ENCODE data around the gene THRB. TPM values are rescaled to one million over a fixed set of nuclear protein-coding genes. Genes with fewer than 3 reads are reported as not detected.
"Not testable (repeated sequence)": the region's sequence is repeated elsewhere in the genome, so short reads cannot be mapped to it uniquely, and the experiment has no call there.

Gene THRB
- total RNA-seq, 1 experiment from 2014 or later: 13.5 TPM

- CTCF ChIA-PET: no interaction called here
- H3K27me3 Mint-ChIP-seq (ENCODE audit: unreplicated experiment): no peaks in the 10 kb centered on the region
- no peak for TF ChIP-seq CTCF (IDR thresholded peaks at IDR 0.05; ENCODE audit: unreplicated experiment)
- intact Hi-C loops (cut with micrococcal nuclease; ENCODE audit: unreplicated experiment): no loop called here
- BruUV-seq (replicated peaks): no TSS peak
- H3K27ac Mint-ChIP-seq (ENCODE audit: unreplicated experiment): no peak overlapping the region
- no peak for DNase-seq
- H3K4me1 Mint-ChIP-seq (ENCODE audit: low read depth, unreplicated experiment): no peaks in the 10 kb centered on the region
- H3K4me3 Mint-ChIP-seq (ENCODE audit: low read depth, unreplicated experiment): no peak overlapping the region
- H3K9me3 Mint-ChIP-seq (ENCODE audit: low read depth, unreplicated experiment): no peaks in the 10 kb centered on the region
- no peaks in the 10 kb centered on the region for H3K36me3 Mint-ChIP-seq (ENCODE audit: insufficient read depth, unreplicated experiment)
Observed at GRCh38 chr3:24416224-24416623, 78.4 kb downstream of the THRB start.

GRCh38 chr3:24415824-24416223, 78.8 kb downstream of the THRB start:
- DNase-seq: no peak
- H3K27ac Mint-ChIP-seq (ENCODE audit: unreplicated experiment): no peak overlapping the region
- no TSS peak for BruUV-seq (replicated peaks)
- no peak overlapping the region for H3K4me3 Mint-ChIP-seq (ENCODE audit: low read depth, unreplicated experiment)
- H3K4me1 Mint-ChIP-seq (ENCODE audit: low read depth, unreplicated experiment): no peaks in the 10 kb centered on the region
- no peak for TF ChIP-seq CTCF (IDR thresholded peaks at IDR 0.05; ENCODE audit: unreplicated experiment)
- intact Hi-C loops (cut with micrococcal nuclease; ENCODE audit: unreplicated experiment): no loop called here
- no peaks in the 10 kb centered on the region for H3K9me3 Mint-ChIP-seq (ENCODE audit: low read depth, unreplicated experiment)
- CTCF ChIA-PET: no interaction called here
- no peaks in the 10 kb centered on the region for H3K27me3 Mint-ChIP-seq (ENCODE audit: unreplicated experiment)
- H3K36me3 Mint-ChIP-seq (ENCODE audit: insufficient read depth, unreplicated experiment): no peaks in the 10 kb centered on the region

DNA sequence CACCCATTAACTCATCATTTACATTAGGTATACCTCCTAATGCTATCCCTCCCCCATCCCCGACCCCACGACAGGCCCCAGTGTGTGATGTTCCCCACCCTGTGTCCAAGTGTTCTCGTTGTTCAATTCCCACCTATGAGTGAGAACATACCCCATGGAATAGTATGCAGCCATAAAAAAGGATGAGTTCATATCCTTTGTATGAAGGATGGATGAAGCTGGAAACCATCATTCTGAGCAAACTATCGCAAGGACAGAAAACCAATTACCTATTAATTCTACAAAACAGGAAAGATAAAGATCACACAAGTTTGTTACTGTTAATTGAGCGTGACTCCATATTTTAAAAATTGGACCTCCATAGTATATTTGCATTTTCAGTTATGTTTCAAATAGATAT, 81.0 kb downstream of the THRB start:
- H3K4me3 Mint-ChIP-seq (ENCODE audit: low read depth, unreplicated experiment); CTCF ChIA-PET; BruUV-seq (replicated peaks); H3K4me1 Mint-ChIP-seq (ENCODE audit: low read depth, unreplicated experiment); H3K36me3 Mint-ChIP-seq (ENCODE audit: insufficient read depth, unreplicated experiment); H3K27me3 Mint-ChIP-seq (ENCODE audit: unreplicated experiment); intact Hi-C loops (cut with micrococcal nuclease; ENCODE audit: unreplicated experiment); H3K27ac Mint-ChIP-seq (ENCODE audit: unreplicated experiment); DNase-seq; H3K9me3 Mint-ChIP-seq (ENCODE audit: low read depth, unreplicated experiment): not testable (repeated sequence)

DNA sequence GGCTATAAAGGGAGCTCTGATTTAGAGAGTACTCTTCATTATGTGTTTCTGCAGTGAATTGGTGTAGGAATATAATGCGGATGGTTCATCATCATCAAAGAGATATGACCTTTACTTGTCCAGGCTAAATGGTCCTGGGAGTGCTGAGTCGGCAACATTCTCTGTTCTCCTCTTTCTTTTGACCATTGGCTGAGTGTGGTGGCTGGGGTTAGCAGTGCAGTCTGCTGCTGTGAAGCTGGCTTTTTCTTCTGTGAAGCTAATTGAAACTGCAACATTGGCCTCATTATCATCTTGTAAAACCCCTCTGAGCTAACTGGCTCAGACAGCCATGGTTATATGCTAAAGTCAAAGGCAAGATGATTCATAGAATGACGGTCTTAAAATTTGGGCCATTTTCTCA, 83.8 kb downstream of the THRB start:
- Mint-ChIP-seq H3K9me3 (ENCODE audit: low read depth, unreplicated experiment) (no peaks in the 10 kb centered on the region), H3K27me3 (ENCODE audit: unreplicated experiment) (no peaks in the 10 kb centered on the region), H3K4me1 (ENCODE audit: low read depth, unreplicated experiment) (no peaks in the 10 kb centered on the region), H3K27ac (ENCODE audit: unreplicated experiment) (no peak overlapping the region), H3K4me3 (ENCODE audit: low read depth, unreplicated experiment) (no peak overlapping the region), H3K36me3 (ENCODE audit: insufficient read depth, unreplicated experiment) (no peaks in the 10 kb centered on the region)
- no peak for DNase-seq
- no TSS peak for BruUV-seq (replicated peaks)
- no peak for TF ChIP-seq CTCF (IDR thresholded peaks at IDR 0.05; ENCODE audit: unreplicated experiment)
- intact Hi-C loops (cut with micrococcal nuclease; ENCODE audit: unreplicated experiment): no loop called here
- CTCF ChIA-PET: no interaction called here

GRCh38 chr3:24407980-24408680, 86.5 kb downstream of the THRB start:
- H3K36me3 Mint-ChIP-seq (ENCODE audit: insufficient read depth, unreplicated experiment): no peaks in the 10 kb centered on the region
- intact Hi-C loops (cut with micrococcal nuclease; ENCODE audit: unreplicated experiment): no loop called here
- BruUV-seq (replicated peaks): no TSS peak
- no peaks in the 10 kb centered on the region for H3K9me3 Mint-ChIP-seq (ENCODE audit: low read depth, unreplicated experiment)
- H3K4me1 Mint-ChIP-seq (ENCODE audit: low read depth, unreplicated experiment): no peaks in the 10 kb centered on the region
- no peak overlapping the region for H3K4me3 Mint-ChIP-seq (ENCODE audit: low read depth, unreplicated experiment)
- CTCF ChIA-PET: no interaction called here
- H3K27me3 Mint-ChIP-seq (ENCODE audit: unreplicated experiment): no peaks in the 10 kb centered on the region
- TF ChIP-seq CTCF (IDR thresholded peaks at IDR 0.05; ENCODE audit: unreplicated experiment): no peak
- DNase-seq: no peak
- no peak overlapping the region for H3K27ac Mint-ChIP-seq (ENCODE audit: unreplicated experiment)

All from Calu3 (cell line).